ENCODE measurements around the gene SETD3. TPM values are rescaled to one million over a fixed set of nuclear protein-coding genes. Genes with fewer than 3 reads are reported as not detected.

The SETD3 gene
- polyA plus RNA-seq, 3 donors: 57.4 to 67.0 (median 61.4) TPM

DNA sequence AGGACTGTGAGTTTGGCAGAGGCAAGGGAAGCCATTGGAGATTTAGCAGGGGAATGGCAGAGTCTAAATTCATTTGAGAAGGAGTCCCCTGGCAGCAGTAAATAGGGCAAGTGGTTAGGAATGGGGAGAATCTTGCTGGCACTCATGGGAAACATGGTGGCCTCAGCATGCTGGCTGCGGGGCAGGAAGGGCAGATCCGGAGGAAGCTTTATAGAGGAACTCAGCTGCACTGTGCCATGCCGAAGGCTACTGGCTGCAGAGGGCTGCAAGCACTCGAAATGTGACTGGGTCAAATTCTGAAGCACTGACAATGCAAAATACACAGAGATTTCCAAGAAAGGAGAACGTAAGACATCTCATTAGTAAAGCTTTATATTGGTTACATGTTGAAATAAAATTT lies 24.4 kb upstream of the SETD3 start:
- no peak for DNase-seq

DNA sequence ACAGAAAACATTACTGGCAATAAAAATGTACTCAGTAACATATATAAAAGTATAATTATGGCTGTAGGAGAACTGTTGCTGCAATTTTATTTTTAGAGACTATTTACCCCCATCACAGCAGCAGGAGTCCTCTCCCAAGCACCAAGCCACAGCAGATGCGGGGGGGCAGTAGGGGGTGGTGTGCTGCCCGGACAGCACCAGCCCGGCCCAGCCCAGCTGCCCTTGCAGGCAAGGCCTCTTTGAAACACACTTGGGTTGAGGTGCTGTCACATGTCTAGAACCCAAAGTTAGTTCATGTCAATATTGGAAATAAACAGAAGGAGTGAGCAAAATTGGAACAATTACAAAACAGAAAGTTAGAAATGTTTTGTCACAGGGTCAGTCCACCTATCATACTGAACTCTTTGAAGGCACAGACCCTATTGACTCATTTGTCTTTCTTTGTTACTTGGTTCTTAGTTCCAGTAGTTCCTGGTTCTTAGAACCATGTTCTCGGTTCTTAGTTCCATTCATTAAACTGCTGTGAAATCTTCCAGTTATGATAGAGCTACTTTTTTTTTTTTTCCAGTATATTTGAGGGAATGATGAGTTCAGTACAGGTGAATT lies 23.3 kb upstream of the SETD3 start:
- DNase-seq: no peak

DNA sequence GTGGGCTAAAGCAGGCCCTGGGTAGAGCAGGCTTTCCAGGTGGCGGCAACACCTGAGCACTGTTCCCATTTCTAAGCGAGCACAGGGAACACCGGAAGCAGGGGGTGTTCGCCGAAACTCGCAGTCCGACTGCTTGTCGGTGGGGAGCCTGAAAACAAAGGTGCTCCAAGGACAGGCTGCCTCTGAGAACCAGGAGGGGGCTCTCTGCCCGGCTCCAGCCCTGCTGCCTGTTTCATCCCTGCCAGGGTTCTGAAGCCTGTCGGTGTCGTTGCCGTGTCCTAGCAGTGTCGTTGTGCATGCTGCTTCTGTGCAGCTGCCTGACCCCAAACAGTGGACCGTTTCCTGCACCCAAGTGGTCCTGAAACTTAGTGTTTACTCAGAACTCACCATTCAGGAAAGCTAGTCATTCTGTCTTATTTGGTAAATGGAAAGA lies 22.3 kb upstream of the SETD3 start:
- DNase-seq: no peak

DNA sequence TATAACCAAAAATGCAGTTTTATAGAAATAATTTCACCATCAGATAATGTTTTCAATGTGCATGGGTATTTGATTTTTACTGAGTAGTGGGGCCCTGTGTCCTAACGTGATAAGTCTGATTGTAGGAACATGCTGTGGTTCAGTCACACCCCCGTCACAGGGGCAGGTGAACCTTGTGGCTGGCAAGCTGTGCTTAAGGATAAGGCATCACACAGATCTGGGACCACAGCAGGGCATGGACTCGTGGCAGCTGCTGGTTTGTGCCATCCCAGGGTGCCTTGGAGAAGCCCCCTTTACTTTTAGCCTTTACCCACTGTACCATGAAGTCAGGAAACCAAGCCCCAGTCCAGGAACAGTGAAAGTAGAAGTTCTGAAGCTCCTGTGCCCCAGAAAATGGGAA lies 17.2 kb upstream of the SETD3 start:
- no peak for DNase-seq

DNA sequence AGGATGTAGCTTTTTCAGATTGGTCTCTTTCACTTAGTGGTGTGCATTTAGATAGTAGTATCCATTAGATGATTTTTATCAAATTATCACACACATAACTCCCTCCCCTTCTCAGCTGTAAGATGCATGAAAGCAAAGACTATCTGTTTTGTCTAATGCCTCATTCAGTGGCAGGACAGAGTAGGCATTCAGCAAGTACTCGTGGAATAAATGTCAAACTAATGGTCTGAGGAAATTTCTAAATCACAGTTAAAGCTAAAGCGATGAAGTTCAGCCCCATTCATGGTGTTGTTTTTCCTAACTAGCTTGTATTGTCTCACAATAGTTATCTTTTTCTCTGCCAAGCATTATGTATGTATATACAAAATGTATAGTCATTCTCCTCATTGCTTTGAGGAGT lies 16.7 kb upstream of the SETD3 start:
- DNase-seq: no peak

DNA sequence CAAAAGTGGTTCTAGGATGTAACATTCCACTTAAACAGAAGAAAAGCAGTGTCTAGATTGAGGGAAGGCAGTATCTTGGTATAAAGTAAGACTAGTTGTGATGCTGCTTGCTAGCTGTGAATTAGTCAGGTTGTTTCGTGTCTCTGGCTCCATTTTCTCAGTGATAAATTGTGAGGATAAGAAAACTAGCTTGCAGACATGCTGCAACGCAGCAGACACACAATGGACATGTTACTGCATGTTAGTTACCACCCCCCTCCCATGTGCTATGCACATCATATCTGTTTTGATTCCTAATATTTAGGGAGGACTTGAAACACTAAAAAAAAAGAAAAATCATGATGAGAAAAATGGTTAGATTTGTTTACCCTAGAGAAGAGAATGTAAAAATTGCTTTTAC lies 3.4 kb upstream of the SETD3 start:
- DNase-seq: no peak

DNA sequence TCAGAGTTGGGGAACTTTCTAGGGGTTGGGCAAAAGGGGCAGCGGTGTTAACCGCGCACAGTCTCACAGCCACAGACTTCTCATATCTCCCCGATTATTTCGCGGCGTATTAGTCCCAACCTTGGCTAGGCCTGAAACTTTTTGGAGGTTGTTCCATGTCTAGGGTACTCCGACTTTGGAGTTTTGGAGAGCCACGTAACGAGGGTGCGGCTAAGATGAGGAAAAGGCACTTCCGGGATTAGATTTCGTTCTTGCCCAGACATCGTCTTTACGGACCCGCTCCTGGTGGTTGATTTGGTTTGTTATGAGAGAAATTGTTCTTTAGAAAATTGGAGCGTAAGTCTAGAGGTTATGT lies 1.1 kb upstream of the SETD3 start:
- no peak for DNase-seq

DNA sequence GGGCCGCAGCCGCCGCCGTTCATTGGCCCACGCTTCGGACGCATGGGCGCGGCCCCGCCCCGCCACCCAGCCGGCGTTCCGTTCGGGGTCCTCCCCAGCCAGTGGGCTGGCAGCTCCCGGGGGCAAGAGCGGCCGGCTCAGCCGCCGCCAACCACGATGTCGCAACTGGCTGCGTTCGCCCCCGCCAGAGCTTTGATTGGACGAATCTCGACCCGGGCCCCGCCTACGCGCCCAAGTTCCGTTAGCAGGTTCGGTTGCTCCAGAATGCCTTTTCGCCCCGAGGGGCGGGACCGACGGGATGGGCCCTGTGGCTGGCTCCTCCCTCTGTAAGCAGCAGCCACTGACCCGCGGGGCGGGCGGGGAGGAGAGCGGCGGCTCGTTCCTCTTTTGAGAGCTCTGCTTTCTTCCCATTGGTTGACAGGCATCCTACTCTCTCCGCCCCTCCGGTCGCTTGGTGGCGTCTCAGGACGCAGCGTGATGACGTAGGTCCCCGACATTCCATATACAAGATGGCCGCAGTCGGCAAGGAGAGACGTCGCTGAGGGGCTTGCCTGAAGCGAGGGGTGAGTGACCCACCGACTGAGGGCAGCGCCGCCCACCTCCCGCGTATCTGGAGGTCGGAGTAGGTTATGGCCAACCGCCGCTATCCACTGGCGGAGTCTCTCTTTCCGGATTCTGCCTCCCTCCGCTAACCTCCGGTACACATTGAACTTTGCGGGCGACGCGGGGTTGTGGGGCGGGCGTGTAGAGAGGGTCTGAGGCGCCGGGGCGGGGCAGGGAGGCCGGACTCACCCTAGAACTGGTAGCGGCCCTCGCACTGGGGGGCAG lies 472 bp upstream of the SETD3 start, which contains the start of gene CCNK:
Gene CCNK (plus strand): TSS at position 493 of the 828 bp plus-strand sequence. CDS start 11,269 bp downstream, outside the sequence.
- DNase-seq: peak; percentile 100

DNA sequence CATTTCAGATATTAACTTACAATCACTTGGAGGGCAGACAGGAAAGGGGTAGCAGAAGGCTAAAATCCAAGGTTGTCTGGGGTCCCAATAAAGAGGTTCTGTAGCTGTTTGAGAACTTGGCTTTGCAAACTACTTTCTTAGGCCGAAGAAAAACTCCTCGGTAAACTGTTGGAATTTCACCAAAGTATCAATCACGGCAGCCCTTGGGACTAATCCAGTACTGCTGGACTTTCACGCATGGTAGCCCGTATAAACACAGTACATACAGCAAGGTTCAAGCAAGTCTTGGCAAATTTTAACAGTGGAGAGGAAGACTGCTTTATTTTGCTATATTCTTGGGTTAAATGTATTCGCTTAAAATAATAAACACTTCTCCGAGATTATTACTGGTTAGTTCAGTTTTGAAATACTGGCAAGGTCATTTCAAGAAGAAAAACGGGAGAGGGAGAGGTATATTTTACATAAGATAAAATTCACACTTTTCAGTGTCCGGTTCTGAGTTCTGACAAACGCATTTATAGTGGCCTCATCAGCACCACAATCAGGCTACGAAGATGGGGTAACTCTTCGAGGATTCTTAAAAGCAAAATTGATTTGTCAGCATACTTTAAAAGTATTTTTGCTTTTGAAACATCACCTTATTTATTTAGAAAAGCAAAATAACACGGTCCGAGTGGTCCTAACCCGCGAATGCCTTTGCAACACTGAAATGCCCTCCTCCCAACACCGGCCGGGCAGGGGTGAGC lies 1.3 kb downstream of the SETD3 start:
- peak; percentile 38 for DNase-seq

DNA sequence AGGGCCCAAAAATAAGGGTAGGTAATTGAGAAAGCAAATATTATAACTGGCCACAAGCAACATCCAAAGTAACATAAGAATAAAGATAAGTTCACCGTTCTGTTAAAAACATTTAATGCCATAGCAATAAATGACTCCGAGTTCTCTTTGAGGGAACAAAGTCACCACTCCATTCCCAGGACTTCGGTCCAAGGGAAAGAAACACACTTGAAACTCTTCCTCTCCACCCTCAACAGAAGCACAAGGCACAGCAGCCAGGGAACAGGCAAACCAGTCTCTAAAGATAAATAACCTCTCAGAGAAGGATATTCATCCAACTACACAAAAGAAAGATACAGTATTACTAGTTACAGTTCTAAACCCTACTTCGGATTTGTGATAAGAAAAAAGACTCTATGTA lies 2.5 kb downstream of the SETD3 start:
- DNase-seq: no peak

DNA sequence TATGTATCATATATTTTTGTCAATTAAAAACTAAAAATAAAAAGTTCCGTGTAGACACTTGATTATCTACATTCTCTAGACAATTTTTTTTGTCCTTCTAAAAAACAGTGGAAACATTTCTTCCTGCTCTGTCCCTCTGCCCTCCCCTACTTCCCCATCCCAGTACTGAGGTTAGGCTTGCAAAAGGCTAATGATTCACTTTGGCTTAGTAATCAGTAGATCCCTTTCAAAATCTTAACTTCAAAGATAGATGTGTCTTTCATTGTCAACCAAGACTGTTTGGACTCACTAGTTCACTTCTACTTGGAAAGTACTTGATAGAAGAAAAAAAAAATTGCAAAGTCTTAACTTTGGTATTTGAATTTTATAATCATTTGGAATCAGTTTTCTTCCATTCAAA lies 3.8 kb downstream of the SETD3 start:
- no peak for DNase-seq

DNA sequence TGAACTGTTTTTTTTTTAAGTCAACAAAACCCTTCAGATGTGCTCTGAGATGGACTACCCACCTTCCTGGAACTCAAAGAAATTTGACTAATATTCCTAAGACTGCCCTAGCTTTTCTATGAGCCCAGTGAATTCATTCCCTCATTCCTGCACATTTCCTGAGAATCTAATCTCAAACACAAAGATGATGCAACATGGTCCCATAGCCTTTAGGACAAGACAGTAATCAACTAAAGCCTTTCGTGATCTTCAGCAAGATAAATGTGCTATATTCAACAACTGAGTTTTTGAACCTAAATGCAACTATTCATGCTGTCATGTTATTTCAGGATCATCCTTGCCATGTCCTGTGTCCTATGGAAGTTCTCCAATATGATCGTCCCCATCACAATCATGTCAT lies 5.0 kb downstream of the SETD3 start:
- no peak for DNase-seq

DNA sequence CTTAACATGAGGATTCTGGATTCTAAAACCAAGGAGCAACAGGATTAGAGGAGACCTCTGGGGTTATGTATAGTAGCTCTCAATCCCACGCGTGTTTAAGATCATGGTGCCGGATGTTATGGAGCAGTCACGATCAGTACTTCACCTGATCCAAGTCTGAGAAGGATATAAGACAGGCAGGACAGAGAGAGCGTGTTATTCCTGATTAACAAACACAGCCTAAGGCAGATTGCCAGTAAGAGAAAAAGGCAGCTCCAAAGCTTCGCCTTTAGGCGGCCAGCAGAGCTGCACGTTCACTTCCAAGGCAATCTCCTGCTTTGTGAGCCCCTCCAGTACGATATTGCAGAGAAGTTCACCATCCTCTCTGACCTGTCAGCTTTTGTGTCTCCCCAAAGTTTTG lies 5.5 kb downstream of the SETD3 start:
- no peak for DNase-seq

DNA sequence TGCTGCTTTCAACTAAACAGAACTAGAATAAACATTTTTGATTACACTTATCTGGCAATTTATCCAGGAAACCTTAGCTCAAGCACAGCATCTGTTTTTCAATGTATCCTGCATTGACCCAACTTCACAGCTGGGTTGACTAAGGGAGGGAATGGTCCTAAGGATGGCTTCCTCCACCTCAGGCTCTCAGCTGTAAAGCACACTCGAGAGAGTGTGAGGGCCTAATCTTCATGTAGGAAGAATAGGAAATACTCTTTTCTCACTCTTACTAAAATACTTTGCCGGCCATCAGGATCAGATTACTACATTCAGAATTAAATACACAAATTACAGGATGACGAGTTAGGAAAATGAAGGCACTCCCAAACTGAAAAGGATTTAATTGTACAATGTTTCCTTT lies 7.2 kb downstream of the SETD3 start:
- DNase-seq: no peak

DNA sequence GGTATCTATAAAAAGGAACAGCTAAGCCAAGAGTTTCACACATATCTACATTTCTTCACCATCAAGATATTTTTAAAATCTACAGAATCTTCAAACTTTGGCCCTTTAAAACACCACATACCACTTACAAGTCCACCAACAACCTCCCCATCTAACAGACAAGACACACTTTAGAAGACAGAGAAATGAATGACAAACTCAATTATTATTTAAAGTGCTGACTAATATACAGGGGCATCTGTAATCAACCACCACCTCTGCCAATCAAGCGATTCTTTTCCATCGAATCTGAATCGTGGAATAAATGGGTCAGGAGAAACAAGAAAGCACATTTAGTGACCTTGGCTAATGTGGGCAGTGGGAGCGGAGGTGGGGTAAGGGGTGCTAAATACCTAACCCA lies 7.7 kb downstream of the SETD3 start:
- DNase-seq: no peak

DNA sequence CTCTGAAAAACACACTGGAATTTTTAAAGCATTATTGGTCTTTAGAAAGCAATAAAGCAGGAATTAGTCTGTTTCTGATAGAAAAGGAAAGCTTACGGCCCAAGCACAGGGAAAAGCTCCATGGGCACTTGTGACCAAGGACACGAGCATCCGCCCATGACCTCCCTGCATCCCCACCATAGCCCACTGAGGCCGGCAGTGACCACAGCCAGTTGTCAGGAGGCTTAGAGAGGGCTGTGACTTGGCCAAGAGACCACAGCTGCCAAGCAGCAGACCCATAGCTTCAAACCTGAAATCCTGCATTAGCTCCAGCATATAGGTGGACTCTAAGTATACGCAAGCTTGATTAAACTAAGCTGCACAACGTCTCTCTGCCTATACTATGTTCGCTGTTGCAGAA lies 8.9 kb downstream of the SETD3 start:
- no peak for DNase-seq

DNA sequence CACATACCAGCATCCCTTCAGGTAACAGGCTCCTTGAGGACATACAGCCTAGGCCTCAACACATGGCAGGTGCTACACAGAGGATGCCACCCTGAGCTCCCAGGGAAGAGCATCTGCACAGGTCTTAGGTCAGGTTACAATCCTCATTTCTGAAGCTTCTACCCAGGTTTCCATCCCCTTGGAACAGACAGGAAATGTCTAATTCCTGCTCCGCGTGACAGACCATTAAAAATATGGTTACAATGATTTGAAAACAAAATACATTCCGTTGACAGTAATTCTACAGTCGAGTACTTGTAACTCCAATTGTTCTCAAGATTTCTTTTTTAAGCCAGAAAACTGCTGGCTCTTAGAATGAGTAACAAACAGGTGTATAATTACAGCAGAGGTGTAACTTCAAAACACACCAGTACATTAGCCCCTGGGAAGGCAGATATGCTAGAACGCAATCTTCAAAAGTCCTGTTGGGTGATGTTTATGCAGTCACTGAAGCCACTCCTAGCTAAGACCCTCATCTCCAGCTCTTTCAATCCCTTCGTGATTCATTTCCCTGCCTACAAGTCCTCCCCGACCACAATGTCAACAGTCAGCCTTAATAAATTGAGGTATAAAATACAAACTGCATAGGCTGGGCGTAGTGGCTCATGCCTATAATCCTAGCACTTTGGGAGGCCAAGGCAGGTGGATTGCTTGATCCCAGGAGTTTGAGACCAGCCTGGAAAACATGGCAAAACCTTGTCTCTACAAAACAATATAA lies 11.6 kb downstream of the SETD3 start:
- DNase-seq: no peak

DNA sequence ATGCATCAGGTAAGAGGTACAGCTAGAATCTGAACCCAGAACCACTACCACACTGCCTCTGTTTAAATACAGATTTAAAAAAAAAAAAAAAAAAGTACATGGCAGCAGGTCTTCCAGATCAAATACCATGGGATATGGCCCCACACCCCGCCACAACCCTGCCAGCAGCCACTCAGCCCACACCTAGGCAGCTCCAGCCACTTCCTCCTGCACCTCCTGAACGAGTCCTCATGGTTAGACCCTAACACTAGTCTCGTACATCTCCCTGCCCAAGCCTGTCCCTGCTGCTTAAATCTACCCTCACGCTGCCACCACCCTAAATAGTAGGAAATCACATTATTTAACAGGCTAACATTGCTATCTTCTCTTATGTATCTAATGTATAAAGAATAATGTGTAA lies 12.6 kb downstream of the SETD3 start:
- DNase-seq: no peak

DNA sequence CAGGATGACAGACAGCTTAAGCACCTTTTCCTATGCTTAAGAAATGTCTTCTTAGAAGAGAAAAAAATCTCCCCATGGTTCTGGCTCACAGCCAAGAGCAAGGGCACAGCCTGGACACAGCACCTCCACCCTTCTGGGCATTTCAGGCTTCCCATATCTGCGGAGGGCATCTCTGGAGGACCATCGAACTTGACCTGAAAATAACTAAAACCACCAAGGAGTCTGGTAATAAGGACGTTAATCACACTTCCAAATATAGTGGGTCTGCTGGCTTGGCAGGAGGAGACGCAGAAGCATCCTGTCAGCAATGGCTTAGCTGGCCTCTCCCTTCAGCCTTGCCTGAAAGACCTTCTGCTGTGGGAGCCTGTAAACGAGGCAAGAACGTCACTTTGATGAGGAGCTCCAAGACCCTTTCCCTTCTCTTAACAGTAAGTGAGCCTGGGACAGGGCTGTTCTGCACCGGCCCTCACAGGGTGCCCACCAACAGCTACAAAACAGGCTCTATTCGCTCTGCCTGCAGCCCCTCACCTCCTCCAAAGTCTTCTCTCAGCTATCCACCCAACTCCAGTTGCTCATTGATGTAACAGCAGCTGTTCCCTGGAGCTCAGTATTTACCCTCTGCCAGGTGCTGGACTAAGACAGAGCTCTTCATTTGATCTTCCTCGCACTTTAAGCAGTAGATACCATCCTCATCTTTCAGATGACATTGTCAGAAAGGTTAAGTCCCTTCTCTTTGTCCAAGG lies 13.2 kb downstream of the SETD3 start:
- no peak for DNase-seq

DNA sequence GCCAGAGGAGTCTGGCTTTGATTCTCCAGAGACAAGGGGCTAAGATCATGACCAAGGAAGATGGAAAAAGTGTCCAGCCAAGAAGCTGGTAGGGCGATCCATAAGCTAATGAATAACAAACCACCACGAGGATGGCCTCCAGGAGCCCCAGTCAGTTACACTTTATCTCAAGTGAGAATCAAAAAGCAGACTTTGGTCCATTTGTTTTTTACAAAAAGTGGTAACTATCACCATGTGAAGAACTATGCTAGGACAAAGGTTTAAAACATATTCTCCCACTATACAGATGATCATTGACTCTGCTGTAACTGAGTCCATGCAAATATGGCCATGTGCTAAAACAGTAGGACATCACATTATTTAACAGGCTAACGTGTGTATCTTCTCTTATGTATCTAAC lies 13.9 kb downstream of the SETD3 start:
- DNase-seq: no peak

DNA sequence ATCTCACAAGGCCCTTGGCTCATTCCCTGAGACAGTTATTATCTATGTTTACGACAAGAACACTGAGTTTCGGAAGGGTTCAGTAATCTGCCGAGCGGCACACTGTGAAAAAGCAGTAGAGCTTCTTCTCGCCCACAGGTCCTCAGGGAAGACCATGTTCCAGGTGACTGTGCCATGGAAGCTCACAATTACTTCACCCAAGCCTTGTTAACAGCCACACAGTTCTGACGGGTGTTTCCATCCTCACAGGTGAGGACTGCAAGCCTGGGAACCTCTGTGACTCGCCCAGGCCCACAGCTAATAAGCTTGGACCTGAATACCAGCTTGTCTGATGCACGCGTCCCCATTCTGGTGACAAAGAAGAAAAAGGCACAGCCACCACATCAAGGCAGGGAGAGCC lies 15.4 kb downstream of the SETD3 start:
- DNase-seq: no peak

DNA sequence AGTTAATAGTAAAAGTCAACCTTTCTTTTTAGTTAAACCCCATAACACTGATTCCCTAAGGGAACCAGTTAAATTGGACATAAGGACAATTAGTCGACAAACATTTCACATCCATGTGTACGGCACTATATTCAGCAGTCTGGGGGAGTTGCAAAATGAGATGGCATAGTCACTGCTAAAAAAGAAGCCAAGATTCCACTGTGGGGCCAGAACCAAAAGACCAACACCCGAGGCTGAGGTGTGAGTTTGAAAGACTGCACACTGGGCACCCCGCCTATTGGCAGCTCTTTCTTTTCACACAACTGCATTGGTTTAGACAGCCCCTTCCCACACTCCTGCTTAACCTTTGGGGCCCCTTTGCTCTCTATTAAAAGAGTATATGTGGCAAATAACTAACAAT lies 16.7 kb downstream of the SETD3 start:
- no peak for DNase-seq
